ENCODE measurements around the gene WDR45B.
"Not testable (repeated sequence)": the region's sequence is repeated elsewhere in the genome, so short reads cannot be mapped to it uniquely, and the experiment has no call there.

WDR45B gene

GRCh38 chr17:82598256-82599119, 49.8 kb downstream of the WDR45B start:
- no peak for DNase-seq

- DNase-seq = no peak
These were observed 51.2 kb downstream of the WDR45B start for GRCh38 chr17:82596837-82597672.

- DNase-seq = no peak
These were observed 51.9 kb downstream of the WDR45B start for GRCh38 chr17:82596296-82596695.

- DNase-seq = no peak
These were observed 52.4 kb downstream of the WDR45B start for GRCh38 chr17:82595893-82596292.

- no peak for DNase-seq
These were observed 53.7 kb downstream of the WDR45B start for GRCh38 chr17:82594571-82594970.

GRCh38 chr17:82593590-82594087, 54.6 kb downstream of the WDR45B start:
- no peak for DNase-seq

GRCh38 chr17:82592767-82593589, 55.3 kb downstream of the WDR45B start:
- peak; percentile 87 for DNase-seq

GRCh38 chr17:82592289-82592766, 55.9 kb downstream of the WDR45B start:
- DNase-seq = no peak

- DNase-seq = no peak
These were observed 57.2 kb downstream of the WDR45B start for GRCh38 chr17:82590881-82591539.

GRCh38 chr17:82590216-82590615, 58.0 kb downstream of the WDR45B start:
- DNase-seq = no peak

GRCh38 chr17:82589851-82590180, 58.4 kb downstream of the WDR45B start:
- DNase-seq = no peak

- no peak for DNase-seq
These were observed 59.7 kb downstream of the WDR45B start for GRCh38 chr17:82588266-82589175.

- DNase-seq = no peak
These were observed 60.8 kb downstream of the WDR45B start for GRCh38 chr17:82587234-82588086.

GRCh38 chr17:82586576-82587233, 61.5 kb downstream of the WDR45B start:
- DNase-seq = no peak

- peak; percentile 79 for DNase-seq
These were observed 62.2 kb downstream of the WDR45B start for GRCh38 chr17:82585935-82586575.

GRCh38 chr17:82583720-82584234, 64.5 kb downstream of the WDR45B start:
- no peak for DNase-seq

- no peak for DNase-seq
These were observed 65.5 kb downstream of the WDR45B start for GRCh38 chr17:82582709-82583108.

- DNase-seq = no peak
These were observed 66.0 kb downstream of the WDR45B start for GRCh38 chr17:82582213-82582612.

GRCh38 chr17:82579969-82580368, 68.3 kb downstream of the WDR45B start:
- not testable (repeated sequence) for DNase-seq

Measured in NCI-H69 (cell line).